ENCODE measurements around the gene ZACN.
"Not testable (repeated sequence)": the region's sequence is repeated elsewhere in the genome, so short reads cannot be mapped to it uniquely, and the experiment has no call there.

Gene ZACN

DNA sequence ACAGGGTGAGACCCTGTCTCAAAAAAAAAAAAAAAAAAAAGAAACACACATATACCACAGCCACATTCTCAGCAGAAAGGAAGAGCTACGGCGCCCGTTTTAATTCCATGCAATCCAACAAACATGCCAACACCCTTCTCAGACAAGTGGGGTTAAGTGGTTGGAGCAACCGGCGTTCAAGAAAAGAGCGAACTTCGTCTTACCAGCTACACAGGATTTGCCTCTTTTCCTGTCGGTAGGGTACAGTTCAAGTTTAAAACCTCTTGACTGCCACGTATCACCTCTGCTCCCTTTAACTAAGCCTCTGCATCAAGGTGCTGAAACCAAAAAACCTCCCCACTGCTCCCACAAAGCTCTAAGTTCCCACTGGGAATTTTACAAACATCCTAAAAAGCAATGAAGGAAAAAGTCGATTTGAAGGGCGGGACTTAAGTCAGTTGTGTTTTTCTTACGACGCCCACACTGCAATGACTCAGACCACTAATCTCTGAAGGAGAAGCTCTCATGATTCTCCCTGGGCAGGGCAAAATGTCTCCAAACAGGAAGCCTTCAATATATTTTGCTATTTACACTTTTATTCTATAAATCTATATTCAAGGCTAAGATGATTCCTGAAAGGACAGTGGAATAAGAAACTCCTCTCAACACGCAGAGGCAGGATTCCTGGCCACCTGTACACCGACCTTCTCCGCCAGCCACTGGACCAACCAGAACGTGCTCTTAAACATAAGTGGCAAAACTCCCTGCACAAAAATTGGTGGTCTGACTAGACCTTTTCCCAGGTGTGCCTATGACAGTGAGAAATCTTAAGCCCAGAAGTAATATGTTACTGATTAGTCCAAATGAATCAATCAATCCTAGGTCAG, 25.5 kb upstream of the ZACN start:
- DNase-seq (ENCODE audit: low read depth in 1 of 2, low spot score in 1 of 2) = no peak

- no peak for DNase-seq (ENCODE audit: low read depth in 1 of 2, low spot score in 1 of 2)
Measured at GRCh38 chr17:76054112-76054476, 24.9 kb upstream of the ZACN start.

DNA sequence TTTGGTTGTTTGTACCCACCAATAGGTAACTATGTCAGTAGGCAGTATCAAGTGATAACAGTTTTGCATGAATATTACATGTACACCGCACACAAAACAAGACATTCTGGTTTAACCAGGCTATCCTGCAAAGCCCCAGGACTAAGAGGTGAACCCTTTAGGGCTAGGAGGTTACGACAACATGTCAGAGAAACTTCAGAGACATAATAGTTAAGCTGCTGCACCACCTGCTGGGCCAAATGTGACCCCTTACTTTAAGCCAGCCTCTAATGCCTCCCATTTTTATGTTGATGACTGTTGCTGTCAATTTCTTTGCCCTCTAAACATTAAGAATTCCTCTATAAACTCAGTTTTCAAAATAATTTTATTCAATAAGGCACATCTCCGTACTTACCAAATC, 22.1 kb upstream of the ZACN start:
- no peak for DNase-seq (ENCODE audit: low read depth in 1 of 2, low spot score in 1 of 2)

- DNase-seq (ENCODE audit: low read depth in 1 of 2, low spot score in 1 of 2) = not testable (repeated sequence)
Measured at GRCh38 chr17:76058264-76058663, 20.7 kb upstream of the ZACN start.

DNA sequence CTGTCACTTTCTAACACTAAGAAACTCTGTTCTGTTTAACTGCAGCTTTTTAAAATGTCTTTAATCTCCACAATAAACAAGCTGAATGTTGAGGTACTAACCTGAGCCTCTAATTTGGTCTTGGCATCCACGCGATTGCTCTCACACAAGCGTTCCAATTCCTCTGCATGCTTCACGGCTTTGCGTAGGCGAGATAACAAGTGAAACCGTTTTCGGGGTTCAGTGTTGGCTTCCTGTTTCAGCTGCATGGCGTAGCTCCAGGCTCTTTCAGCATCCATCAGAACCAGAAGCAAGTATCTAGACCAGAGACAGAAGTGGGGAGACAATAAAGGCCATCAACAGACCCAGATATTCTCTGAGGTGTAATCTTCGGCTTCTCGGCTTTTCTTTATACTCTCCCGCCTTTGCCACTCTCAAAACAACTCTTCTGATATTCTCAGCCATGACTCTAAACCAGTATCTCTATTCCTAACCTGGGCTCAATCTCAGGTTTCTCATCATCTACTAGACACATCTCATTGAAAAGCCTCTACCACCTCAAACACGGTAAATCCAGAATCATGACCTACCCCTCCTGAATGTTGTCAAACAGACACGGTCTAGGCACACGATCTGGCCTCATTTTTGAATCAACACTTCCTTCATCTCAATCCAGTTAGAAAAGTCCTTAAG, 15.0 kb upstream of the ZACN start:
- DNase-seq (ENCODE audit: low read depth in 1 of 2, low spot score in 1 of 2) = no peak

DNA sequence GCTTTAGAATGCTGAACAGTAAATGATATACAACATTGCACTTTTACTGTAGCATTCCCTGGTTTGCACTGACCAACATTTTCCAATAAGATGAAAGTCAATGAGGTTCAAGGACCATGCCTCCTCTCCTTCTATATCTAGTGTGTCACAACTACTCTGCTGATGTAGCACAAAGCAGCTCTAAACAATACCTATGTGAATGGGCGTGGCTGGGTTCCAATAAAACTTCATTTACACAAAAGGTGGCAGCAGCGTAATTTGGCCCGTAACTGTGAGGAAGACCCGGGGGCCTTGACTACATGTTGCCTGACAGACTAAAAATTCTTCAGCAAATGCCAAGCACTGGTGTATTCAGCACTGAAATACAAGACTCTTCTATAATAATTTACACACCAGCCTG, 13.2 kb upstream of the ZACN start:
- DNase-seq (ENCODE audit: low read depth in 1 of 2, low spot score in 1 of 2) = no peak

GRCh38 chr17:76071531-76072147, 7.3 kb upstream of the ZACN start:
- no peak for DNase-seq (ENCODE audit: low read depth in 1 of 2, low spot score in 1 of 2)

- DNase-seq (ENCODE audit: low read depth in 1 of 2, low spot score in 1 of 2) = peak; percentile 70 to 75
Measured at GRCh38 chr17:76072148-76072858, 6.7 kb upstream of the ZACN start, which contains the start of gene SRP68. Gene SRP68, minus strand, starts transcription at chr17:76072517. Its CDS starts 26 bp downstream, at chr17:76072491.

GRCh38 chr17:76074390-76075363, 4.3 kb upstream of the ZACN start, which contains the start of gene GALR2:
Gene GALR2, plus strand, starts transcription at chr17:76074781. Its CDS starts 103 bp downstream, at chr17:76074884.
- DNase-seq (ENCODE audit: low read depth in 1 of 2, low spot score in 1 of 2) = no peak

DNA sequence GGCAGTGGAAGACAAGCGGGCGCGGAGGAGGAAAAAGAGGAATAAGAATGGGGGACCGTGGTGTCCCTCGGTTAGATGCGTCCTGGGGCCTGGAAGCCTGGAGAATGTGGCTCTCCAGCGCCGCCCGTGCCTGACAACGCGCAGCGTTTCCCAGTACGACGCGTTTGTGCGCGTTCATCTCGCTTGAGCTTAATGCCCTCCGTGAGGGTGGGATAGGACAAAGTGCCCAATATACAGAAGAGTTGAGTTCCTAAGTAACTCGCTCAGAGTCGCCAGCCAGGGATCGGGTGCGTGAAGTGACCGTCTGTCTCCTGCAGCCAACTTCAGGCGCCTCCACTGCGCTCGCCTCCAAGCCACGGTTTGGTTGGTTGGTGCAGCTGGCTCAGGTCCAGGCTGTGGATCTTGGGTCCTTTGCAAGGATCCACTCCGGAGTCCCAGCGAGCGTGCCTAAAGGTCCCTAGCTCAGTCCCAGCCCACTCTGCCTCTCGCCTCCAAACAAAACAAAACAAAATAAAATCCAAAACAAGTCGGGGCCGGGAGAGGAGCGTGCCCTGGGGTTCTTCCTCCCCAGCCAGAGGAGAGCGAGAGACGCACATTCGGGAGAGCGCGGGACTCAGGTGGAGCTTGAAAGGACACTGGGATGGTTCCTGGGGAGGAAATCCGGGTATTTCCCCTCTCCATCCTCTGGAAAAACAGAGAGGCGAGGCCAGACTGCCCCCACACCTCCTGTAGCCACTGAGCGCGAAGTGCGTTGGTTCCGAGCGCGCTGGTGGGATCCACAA, 3.4 kb upstream of the ZACN start:
- no peak for DNase-seq (ENCODE audit: low read depth in 1 of 2, low spot score in 1 of 2)

DNA sequence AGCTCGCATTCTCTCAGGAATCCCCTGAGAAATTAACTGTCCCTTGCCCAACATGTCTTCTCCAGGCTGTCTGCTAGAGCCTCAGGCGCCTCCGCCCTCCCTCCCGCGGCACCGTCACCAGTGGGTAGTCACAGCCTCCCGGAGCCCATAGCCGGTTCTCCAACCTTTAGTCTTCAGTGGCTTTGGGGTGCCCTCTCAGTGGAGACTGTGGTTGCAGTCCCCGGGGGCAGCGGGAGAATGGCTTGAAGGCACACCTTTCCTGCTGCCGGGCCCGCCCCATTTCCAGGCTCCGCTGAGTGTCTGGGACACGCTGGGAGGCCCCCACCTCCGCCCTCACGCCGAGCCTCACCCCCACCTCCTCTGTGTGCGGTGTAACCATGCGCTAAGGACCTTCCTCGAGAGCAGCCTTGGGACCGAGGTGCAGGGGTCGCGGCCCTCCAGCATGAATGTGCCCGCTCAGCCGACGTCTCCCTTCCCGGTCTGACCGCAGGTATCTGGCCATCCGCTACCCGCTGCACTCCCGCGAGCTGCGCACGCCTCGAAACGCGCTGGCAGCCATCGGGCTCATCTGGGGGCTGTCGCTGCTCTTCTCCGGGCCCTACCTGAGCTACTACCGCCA, 2.7 kb upstream of the ZACN start:
- no peak for DNase-seq (ENCODE audit: low read depth in 1 of 2, low spot score in 1 of 2)

GRCh38 chr17:76076765-76077583, 2.0 kb upstream of the ZACN start:
- DNase-seq (ENCODE audit: low read depth in 1 of 2, low spot score in 1 of 2) = no peak

- no peak for DNase-seq (ENCODE audit: low read depth in 1 of 2, low spot score in 1 of 2)
Measured at GRCh38 chr17:76077584-76078110, 1.3 kb upstream of the ZACN start.

DNA sequence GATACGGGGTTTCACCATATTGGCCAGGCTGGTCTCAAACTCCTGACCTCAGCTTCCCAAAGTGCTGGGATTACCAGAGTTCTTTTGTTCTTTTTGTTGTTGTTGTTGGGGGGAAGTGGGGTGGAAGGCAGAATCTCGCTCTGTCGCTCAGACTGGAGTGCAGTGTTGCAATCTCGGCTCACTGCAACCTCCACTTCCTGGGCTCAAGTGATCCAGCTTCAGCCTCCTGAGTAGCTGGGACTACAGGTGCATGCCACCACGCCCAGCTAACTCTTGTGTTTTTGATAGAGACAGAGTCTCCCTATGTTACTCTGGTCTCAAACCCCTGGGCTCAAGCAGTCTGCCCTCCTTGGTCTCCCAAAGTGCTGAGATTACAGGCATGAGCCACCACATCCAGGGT, 612 bp upstream of the ZACN start:
- not testable (repeated sequence) for DNase-seq (ENCODE audit: low read depth in 1 of 2, low spot score in 1 of 2)

DNA sequence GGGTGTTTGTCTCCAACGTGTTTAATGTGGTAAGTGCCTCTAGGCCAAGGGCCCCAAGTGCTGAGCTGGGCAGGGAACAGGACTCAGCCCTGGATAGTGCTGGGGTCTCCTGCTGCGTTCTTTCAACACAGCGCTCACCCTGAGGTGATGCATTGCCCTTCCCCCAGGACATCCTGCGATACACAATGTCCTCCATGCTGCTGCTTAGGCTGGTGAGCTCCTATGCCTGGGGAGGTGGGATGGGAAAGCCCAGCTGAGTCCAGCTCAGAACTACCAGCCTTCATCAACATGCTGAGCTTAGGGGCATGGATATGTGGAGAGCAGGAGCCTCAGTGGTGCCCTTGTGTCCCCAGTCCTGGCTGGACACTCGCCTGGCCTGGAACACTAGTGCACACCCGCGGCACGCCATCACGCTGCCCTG, 563 bp downstream of the ZACN start:
- DNase-seq (ENCODE audit: low read depth in 1 of 2, low spot score in 1 of 2) = no peak

DNA sequence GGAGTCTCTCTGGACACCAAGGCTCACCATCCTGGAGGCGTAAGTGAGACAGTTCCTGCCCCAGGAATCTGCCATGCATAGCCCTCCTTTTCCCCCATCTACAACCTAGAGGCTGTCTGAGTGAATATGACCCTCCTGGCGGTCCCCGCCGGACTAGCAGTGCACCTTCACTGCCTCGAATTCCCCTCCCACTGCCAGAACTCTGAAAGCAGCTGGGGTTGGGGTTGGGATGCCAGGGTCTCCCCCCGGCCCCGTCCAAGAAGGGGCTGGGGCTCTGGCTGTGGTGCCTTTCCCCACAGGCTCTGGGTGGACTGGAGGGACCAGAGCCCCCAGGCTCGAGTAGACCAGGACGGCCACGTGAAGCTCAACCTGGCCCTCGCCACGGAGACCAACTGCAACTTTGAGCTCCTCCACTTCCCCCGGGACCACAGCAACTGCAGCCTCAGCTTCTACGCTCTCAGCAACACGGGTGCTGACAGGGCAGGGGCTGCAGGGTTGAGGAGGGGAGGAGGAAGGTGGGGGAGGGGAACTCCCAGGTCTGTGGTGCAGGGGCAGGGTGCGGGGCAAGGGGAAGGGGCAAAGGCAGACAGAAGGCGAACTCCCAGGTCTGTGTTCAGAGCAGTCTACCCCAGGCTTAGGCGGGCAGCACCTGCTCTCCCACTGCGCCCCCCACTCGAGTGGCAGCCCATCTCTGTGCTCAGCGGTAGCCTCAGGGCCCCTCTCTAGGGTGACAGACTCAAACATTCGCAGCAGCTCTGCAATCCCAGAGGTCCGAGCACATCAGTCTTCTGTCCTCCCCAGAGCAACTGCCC, 1.2 kb downstream of the ZACN start:
- no peak for DNase-seq (ENCODE audit: low read depth in 1 of 2, low spot score in 1 of 2)

DNA sequence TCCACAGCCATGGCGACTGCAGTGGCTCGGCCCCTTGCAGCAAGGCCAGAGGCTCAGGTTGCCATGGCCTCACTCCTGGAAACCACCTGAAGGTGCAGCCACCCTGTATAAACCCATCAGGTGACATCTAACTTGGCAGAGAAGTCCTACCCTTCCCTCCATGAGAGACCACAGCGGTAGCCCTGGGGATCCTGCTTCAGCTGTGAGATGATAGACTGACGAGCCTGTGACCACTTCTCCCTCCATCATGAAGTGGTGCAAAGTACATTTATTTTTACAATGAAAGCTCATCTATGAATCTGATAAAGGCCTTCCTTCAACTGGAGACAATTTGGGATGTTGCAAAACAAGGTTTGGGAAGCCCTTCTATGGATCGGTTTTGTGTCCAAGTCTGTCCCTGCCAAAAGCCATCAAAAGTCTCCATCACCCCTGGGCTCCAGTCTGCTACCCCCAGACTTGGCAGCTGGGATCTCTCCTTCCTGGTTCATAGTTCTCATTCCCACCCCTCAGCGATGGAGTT, 1.8 kb downstream of the ZACN start:
- no peak for DNase-seq (ENCODE audit: low read depth in 1 of 2, low spot score in 1 of 2)

Data from stimulated activated CD4-positive, alpha-beta T cell treated with anti-CD3 and anti-CD28 coated beads, Interleukin-15, amount 100 ng/mL, for 1 hour (primary cell).